ENCODE data around the gene FAM227A. TPM values are rescaled to one million over a fixed set of nuclear protein-coding genes. Genes with fewer than 3 reads are reported as not detected.

FAM227A gene
- total RNA-seq (2022; extraction: Qiagen RNA extraction) = 0.63 to 1.0 TPM (median 0.97 TPM) in 5 replicates

GRCh38 chr22:38656256-38657044 is at the start of gene FAM227A, which contains the start of gene CBY1:
FAM227A (minus strand) TSS chr22:38656392; CDS start chr22:38650168, 6,224 bp downstream.
CBY1 (plus strand) TSS chr22:38656638; CDS start chr22:38668055, 11,417 bp downstream.

GRCh38 chr22:38705235-38706100 is 49.3 kb upstream of the FAM227A start, which contains the start of gene GTPBP1:
GTPBP1 (plus strand) TSS chr22:38705944; CDS start chr22:38705956, 12 bp downstream.

GRCh38 chr22:38700789-38701628 is 44.8 kb upstream of the FAM227A start, which contains the start of gene JOSD1:
JOSD1 (minus strand) TSS chr22:38700943; CDS start chr22:38699987, 956 bp downstream.

GRCh38 chr22:38681582-38682335 is 25.6 kb upstream of the FAM227A start, which contains the start of gene TOMM22:
TOMM22 (plus strand) TSS chr22:38681957; CDS start chr22:38681979, 22 bp downstream.

GRCh38 chr22:38569972-38570778 is 86.0 kb downstream of the FAM227A start, which contains the start of gene DMC1:
DMC1 (minus strand) TSS chr22:38570183; CDS start chr22:38568256, 1,927 bp downstream.

Other genes starting within 250 kb of the FAM227A start
- 0.38 to 0.74 TPM (median 0.47 TPM) in 5 replicates for gene KCNJ4, start 201.2 kb downstream of the FAM227A start, total RNA-seq (2022; extraction: Qiagen RNA extraction)
- 16.8 to 20.6 TPM (median 19.8 TPM) in 5 replicates for gene KDELR3, start 188.3 kb downstream of the FAM227A start, total RNA-seq (2022; extraction: Qiagen RNA extraction)
- 84.1 to 121 TPM (median 89.3 TPM) in 5 replicates for gene DDX17, start 150.1 kb downstream of the FAM227A start, total RNA-seq (2022; extraction: Qiagen RNA extraction)
- gene DMC1, start 86.2 kb downstream of the FAM227A start, total RNA-seq (2022; extraction: Qiagen RNA extraction) = 2.8 to 5.4 TPM (median 3.7 TPM) in 5 replicates
- gene CBY1, start 246 bp upstream of the FAM227A start, total RNA-seq (2022; extraction: Qiagen RNA extraction) = 15.7 to 17.1 TPM (median 16.0 TPM) in 5 replicates
- gene TOMM22, start 25.6 kb upstream of the FAM227A start, total RNA-seq (2022; extraction: Qiagen RNA extraction) = 58.5 to 85.4 TPM (median 73.3 TPM) in 5 replicates
- gene JOSD1, start 44.6 kb upstream of the FAM227A start, total RNA-seq (2022; extraction: Qiagen RNA extraction) = 25.4 to 34.4 TPM (median 28.8 TPM) in 5 replicates
- gene GTPBP1, start 49.6 kb upstream of the FAM227A start, total RNA-seq (2022; extraction: Qiagen RNA extraction) = 6.9 to 9.8 TPM (median 8.7 TPM) in 5 replicates
- gene SUN2, start 99.6 kb upstream of the FAM227A start, total RNA-seq (2022; extraction: Qiagen RNA extraction) = 31.7 to 39.1 TPM (median 37.0 TPM) in 5 replicates
- gene DNAL4, start 137.8 kb upstream of the FAM227A start, total RNA-seq (2022; extraction: Qiagen RNA extraction) = 9.2 to 11.1 TPM (median 10.0 TPM) in 5 replicates
- gene NPTXR, start 187.6 kb upstream of the FAM227A start, total RNA-seq (2022; extraction: Qiagen RNA extraction) = 7.9 to 10.8 TPM (median 9.8 TPM) in 5 replicates
- 25.8 to 31.4 TPM (median 27.8 TPM) in 5 replicates for gene CBX6, start 215.8 kb upstream of the FAM227A start, total RNA-seq (2022; extraction: Qiagen RNA extraction)